Spleen (tissue), 7 donors: ENCODE measurements around the gene SLC30A7.

Source experiments
- POLR2A ChIP-seq, 3 donors: fragments of 450-650 bp; IDR thresholded peaks; one replicate each; pipeline ENCODE4 v1.5.1; 2017; ENCODE audit warnings: antibody characterized with exemption in 3 of 3, mild to moderate bottlenecking in 1 of 3
- POLR2AphosphoS5 ChIP-seq, 3 donors: sonication (generic); formaldehyde crosslinking; IDR thresholded peaks; one replicate each; pipeline ENCODE4 v1.5.1; 2017; ENCODE audit warnings: antibody characterized with exemption in 3 of 3
- TF ChIP-seq, protein P1 (sequence below), 11 experiments: fragments of 200-600 bp in 7 of 11; fragments of 450-650 bp in 4 of 11; sonication (generic) in 4 of 11; IDR thresholded peaks in 8 of 11; conservative IDR thresholded peaks in 3 of 11; 1 replicate in 7 of 11; 2 replicates in 4 of 11; pipeline versions ENCODE4 v1.4.0 to v1.8.0; 2016 to 2021; ENCODE audit warnings: antibody characterized with exemption in 11 of 11, inconsistent platforms in 4 of 11, mild to moderate bottlenecking in 1 of 11
- donor health status: DM: no; HTN: no; CAD: no; lungs with moderate emphysema.
- donor health status: DM: no; HTN: no; CAD: no.
- donor health status: DM: no; HTN: no; CAD: no.

DNA sequence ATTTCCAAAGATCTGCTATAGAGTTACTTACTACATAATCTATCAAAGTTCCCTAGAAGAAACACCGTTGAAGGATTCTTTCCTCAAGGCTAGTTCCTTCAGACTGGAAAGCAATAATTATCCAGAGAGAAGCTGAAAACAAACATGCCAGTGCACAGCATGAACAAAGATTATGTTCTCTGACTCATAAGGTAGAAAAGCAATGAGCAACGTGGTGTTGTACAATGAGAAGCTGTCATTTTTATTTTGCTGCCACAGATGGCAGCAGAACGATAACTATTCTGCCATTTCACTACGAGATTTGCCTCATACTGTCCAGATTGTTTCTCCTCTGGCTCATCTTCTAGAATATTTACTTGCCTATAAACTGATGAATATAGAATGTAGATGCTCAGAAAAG is 11.9 kb upstream of the SLC30A7 start:
- TF ChIP-seq POLR2A (IDR thresholded peaks at IDR 0.05) (no peak), POLR2AphosphoS5 (IDR thresholded peaks at IDR 0.05) (no peak)
- TF ChIP-seq, protein P1, sequence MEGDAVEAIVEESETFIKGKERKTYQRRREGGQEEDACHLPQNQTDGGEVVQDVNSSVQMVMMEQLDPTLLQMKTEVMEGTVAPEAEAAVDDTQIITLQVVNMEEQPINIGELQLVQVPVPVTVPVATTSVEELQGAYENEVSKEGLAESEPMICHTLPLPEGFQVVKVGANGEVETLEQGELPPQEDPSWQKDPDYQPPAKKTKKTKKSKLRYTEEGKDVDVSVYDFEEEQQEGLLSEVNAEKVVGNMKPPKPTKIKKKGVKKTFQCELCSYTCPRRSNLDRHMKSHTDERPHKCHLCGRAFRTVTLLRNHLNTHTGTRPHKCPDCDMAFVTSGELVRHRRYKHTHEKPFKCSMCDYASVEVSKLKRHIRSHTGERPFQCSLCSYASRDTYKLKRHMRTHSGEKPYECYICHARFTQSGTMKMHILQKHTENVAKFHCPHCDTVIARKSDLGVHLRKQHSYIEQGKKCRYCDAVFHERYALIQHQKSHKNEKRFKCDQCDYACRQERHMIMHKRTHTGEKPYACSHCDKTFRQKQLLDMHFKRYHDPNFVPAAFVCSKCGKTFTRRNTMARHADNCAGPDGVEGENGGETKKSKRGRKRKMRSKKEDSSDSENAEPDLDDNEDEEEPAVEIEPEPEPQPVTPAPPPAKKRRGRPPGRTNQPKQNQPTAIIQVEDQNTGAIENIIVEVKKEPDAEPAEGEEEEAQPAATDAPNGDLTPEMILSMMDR (IDR thresholded peaks at IDR 0.05 in 8 of 11, conservative IDR thresholded peaks at IDR 0.05 in 3 of 11), result no peak
